Activated CD4-positive, alpha-beta T cell treated with anti-CD3 and anti-CD28 coated beads, Interleukin-10, Interleukin-2, amounts not matched to agents 100 ng/mL and 50 ng/mL, durations not matched to agents 16 hours and 8 hours (primary cell): Measurements from ENCODE around the gene TNFAIP3.
A peak's percentile ranks its signal among the peaks of the same experiment; 100 is the strongest.

Source experiments
- DNase-seq: peaks from one replicate; pipeline ENCODE4 v3.0.0-alpha.2; 2020

The TNFAIP3 gene

GRCh38 chr6:137927777-137928218 is 60.7 kb downstream of the TNFAIP3 start:
- DNase-seq: peak; percentile 96

GRCh38 chr6:137928286-137928685 is 61.2 kb downstream of the TNFAIP3 start:
- DNase-seq: peak; percentile 47

- no peak for DNase-seq
These were observed 64.9 kb downstream of the TNFAIP3 start for GRCh38 chr6:137931849-137932465.
